ENCODE results near the gene TCL1B.

Gene TCL1B

DNA sequence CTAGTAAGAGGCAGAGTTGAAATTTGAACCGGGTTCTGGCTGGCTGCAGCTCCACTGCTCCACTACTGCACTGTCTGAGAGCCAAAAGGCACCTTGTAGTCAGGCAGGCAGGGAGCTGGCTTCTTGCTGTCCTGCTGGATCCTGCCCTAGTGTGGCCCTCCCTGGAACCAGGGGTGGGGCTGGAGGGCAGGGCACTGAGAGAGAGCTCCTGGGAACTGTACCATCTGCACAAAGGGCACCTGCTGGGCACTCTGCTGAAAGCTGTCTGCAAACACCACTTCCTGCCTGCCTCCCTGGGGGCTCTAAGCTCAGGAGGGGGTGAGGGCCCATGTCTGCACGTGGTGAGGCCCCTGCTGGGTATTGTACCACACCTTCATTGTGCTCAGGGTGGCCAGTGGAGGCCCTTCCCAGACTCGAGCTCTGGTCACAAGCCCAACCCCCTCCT lies 19.0 kb upstream of the TCL1B start:
- DNase-seq, result peak; percentile 96

DNA sequence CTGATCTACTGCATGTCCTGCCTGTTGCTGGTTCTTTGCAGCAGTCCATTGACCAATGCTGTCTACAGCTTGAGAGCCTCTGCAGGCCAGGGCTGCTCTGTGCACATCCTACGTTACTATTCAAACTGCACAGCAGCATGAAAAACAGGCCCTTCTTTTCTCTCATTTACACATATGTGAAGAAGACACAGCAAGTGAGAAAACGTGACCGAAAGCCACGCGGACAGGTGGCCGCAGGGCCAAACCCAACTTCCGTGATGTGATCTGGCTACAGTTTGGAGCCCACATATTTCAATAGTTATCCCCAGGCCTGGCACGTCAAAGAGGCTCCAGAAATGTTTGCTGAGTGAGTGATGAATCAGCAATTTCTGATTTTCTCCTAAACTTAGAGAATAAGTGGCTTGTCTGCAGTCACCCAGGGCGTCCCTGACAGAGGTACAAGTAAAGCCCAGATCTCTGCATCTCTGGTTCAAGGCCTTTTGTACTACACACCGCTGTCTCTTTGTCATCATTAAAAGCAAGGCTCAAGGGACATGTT lies 17.9 kb upstream of the TCL1B start:
- peak; percentile 19 for DNase-seq

DNA sequence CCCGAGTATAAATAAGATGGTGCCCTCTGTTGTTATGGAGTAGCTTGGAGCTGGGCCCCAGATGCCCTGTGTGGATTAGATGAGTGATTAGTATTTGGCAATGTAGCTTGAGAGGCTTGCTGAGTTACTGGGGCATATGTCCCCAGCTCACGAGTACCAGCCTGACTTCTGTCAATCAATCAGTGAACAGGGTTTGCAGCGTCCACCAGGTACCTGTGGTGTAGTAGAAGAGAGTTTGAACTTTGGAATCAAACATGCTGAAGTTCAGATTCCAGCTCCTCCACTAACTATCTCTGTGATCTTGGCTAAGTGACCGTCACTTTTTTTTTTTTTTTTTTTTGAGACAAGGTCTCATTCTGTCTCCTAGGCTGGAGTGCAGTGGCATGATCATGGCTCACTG lies 11.6 kb upstream of the TCL1B start:
- no peak for DNase-seq

DNA sequence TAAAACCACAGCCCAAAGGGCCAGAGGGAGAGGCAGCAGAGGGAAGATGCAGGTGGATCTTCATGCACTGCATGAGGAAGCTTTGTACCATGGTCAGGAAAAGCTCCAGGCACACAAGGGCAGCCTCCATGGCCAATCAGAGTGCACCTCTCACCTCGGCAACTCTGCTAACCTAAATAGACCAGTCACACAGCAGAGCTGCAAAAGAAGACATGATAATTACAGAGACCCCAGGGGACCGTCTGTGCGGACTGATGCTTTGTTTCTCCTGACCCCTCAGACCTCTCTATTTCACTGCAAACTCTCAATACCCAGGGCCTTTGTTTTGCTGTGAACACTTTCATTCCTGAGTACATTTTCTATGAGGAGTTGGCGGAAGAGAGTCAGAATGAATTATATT lies 10.7 kb upstream of the TCL1B start:
- peak; percentile 97 for DNase-seq

DNA sequence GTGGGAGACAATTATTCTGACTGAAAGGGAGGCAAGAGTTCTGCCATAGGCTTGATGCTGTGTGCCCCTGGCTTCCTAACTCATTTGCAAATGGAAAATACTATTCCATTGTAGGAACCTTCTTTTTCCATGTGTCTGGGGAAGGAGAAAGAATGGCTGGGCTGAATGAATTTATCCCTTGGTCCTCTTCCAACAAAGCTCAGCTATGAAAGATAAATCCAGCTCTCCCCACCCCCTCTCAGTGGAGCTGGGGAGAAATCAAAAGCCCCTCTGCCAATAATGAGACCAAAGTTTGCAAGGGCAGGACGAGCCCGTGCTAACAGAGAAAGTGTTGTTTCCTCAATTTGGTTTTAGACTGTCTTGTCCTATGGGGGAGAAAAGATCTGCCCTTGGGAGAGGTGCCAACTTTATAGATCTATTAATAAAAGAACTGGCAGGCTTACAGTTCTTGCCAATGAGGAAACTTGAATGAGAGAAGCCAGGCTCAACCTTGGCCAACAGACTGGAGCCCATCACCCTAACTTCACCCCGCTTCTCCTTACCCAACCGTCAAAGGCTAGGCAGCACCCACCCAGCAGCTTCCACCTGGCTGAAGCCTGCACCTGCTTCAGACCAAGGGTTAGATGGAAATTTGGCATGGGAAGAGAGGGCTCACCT lies 8.9 kb upstream of the TCL1B start:
- no peak for DNase-seq

DNA sequence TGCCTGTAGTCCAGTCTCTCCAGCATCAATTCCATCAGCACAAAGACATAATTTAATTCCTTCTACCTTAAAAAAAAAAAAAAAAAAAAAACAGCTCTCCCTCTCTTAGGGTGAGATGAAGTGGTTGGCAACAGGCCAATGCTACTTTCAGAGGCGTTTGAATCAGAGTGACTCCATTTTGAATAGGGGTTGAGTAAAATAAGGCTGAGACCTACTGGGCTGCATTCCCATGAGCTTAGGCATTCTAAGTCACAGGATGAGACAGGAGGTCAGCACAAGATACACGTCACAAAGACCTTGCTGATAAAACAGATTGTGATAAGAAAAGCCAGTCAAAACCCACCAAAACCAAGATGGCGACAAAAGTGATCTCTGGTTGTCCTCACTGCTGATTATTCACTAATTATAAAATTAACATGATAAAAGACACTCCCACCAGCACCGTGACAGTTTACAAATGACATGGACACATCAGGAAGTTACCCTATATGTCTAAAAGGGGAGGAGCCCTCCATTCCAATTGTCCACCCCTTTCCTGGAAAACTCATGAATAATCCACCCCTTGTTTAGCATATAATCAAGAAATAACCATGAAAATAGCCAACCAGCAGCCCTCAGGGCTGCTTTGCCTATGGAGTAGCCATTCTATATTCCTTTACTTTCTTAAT lies 6.9 kb upstream of the TCL1B start:
- DNase-seq, result peak; percentile 58

DNA sequence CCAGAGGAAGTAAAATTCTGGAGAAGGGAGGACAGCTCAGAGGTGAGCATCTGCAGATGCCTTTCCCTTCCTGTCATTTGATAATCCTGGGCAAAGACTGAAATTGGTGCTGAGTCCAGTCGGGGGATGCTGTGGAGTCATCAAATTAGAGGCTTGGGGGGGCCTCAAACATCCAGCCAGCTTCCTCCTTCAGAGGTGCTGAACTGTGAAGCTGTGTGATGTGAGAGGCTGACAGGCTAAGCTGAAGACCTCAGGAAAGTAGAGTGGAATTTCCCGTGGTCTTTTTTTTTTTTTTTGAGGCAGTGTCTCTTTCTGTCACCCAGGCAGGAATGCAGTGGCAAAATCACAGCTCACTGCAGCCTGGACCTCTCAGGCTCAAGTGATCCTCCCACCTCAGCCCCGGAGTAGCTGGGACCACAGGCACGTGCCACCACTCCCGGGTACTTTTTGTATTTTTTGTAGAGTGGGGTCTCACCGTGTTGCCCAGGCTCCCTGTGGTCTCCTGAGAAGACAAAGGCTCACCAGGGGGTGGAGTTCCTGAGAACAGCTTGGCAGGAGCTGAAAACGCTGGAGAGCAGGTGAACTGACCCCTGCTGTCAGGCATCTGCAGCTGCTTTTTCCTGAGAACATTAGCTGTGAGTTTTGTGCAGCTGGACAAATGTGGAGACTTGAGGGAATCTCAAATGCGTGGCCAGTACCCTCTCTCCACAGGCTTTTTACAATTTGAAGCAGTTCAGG lies 6.1 kb upstream of the TCL1B start:
- DNase-seq, result peak; percentile 92

DNA sequence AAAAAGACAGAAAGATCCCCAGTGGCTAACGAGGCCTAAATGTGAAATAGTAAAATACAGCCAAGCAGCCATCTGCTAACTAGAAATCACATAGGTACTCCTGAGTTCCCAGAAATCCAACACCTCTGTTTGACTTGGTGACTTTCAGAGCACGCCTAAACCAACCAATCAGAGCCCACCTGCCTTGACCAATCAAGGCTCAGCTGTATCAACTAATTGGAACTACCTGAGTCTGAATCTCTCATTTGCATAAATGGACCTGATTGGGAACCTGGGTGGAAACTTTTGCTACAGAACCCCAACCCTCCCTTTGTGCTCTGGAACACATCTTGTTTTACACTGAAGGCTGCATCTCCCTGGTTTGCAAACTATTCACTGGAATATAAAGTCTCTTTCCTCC lies 5.1 kb upstream of the TCL1B start:
- DNase-seq, result peak; percentile 69

DNA sequence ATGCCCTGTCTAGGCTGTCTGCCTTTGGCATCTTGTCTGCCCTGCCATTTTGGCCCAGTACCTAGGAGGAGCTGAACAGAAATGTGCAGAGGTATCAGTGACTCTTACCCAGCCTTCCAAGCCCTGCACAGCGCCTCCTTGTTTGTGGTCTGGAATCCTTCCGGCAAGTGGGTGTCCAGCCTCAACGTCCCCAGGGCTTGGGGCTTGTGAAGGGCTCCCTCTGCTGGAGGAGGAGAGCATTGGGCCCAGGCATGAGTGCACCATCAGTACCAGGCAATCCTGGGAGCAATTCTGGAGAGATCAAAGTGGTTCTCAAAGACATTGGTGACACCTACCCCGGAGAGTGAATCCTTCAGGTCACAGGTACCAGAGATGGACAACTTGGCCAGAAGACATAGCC lies 2.4 kb upstream of the TCL1B start:
- peak; percentile 71 for DNase-seq

DNA sequence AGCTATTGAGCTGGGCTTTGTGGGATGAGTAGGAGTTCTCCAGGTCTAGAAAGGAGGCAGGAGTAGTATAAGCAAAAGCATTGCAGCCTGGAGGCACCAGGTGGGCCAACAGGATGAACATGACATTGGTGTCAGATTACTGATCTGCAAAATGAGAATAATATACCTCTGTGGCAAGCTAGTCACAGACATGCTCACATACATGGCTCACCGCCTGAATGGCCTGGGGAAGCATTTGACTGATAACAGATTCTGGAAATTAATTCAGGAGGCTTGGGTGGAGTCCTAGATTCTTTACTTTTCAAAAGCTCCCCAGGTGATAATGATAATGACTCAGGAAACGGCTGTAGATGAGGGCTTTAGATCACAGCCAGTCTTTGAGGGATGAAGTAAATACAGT lies 709 bp downstream of the TCL1B start:
- peak; percentile 95 for DNase-seq

DNA sequence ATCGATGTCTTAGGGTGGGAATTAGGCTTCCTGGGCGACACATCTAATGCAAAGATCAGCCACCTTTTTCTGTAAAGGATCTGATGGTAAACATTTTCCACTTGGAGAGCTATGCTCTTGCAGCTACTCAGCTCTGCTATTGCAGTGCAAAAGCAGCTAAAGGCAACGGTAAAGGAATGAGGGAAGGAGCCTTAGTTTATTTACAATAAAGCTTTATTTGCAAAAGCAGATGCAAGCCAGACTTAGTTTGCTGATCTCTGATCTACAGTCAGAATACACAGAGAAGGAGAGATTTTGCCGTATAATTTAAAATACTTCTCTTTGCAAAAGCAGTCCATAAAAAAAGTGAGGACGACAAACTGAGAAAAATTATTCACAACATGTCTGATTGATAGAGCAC lies 3.2 kb downstream of the TCL1B start:
- DNase-seq, result no peak

DNA sequence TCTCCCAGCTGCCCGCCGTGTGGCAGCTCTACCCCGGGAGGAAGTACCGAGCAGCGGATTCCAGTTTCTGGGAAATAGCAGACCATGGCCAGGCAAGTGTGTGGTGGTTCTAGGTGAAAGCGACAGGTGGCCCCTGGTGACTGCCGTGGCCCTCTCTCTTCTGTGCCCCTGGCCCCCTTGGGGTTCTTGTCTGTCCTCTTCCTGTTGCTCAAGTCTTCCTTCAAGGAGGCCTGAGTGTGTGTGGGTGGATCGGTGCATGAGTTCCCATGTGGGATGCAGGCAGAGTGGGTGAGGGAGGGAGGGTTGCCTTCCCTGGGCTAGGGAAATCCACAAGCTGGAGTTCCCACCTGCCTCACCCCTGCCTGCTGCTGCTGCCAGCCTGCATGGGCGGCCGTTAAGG lies 4.6 kb downstream of the TCL1B start:
- DNase-seq, result no peak

DNA sequence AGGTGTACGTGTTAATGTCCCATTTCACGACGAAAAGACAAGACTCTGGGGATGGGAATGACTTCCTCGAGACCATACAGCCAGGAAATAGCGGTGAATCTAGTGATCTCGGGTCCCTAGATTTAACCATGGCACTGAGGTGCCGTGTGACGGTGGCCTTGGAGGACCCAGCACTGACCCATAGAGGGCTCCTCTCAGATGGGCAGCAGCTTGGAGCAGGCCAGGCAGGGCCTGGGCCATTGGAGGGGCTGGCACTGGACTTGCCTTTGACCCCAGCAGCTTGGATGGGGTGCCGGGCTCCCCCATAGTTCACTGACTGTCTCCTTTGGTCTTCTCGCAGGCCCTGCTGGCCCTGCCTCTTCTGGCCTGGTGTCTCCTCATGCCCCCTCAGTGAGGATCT lies 5.4 kb downstream of the TCL1B start:
- DNase-seq, result no peak

DNA sequence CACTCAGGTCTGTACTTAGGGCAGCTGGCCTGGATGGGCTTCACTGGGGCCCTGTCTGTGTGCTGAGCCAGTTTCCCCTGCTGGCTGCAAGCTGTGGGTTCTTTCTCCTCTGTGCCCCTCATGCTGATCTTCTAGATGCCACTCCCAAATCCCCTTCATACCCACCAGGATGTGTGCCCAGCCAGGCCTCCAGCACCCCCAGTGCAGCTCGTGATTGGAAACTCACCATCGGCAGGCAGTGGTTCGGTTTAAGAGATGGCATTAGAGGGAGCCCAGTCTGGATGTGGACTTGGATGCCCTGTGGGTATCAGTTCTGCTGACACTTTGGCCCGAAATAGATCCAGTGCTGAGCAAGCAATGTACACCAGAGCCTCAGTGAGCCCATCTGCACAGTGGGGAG lies 5.9 kb downstream of the TCL1B start:
- no peak for DNase-seq

DNA sequence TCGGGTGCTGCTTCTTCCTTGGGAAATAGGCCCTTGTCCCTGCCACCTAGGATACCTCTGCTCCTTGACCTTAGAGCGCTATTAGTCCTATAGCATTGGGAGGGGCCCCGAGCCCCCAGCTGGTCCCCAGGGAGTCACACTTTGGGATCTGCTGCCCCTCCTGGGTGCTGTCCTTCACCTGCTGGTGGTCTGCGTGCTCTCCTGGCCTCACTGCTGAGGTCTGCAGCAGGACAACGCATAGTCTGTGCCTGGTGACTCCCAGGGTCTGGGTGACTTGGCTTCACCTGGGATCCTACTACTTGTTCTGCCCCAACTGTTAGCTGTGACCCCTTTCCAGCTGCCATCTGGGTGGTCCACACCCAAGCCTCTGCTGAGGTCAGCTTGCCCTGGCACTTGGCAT lies 8.8 kb downstream of the TCL1B start:
- DNase-seq, result no peak

DNA sequence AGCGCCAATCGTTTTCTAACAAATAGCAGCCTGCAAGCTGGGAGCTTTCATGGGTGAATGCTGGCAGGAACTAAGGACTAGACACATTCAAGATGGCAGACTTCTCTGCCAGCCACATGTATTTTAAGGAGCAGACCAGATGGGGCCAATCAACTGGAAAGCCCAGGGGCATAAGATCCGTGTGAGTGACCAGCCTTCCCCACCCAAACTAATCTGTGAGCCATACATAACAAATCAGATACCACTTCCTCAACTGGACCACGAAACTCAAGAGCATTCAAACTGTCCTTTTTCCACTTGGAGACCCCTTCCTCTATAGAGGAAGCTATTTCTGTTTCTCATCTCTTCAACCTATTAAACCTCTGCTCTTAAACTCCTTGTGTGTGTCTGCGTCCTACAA lies 9.7 kb downstream of the TCL1B start:
- no peak for DNase-seq

DNA sequence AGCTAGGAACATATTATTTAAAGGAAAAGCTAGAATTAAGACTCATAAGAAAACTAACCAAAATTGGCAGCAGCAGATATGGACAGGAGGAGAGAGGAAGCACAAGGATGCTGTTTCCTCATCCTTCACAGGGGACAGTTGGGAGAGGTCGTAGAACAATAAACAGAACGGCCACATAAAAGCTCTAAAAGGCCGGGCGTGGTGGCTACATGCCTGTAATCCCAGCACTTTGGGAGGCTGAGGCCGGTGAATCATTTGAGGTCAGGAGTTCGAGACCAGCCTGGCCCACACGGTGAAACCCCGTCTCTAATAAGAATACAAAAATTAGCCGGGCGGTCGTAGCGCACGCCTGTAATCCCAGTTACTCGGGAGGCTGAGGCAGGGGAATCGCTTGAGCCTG lies 10.5 kb downstream of the TCL1B start:
- DNase-seq, result no peak

DNA sequence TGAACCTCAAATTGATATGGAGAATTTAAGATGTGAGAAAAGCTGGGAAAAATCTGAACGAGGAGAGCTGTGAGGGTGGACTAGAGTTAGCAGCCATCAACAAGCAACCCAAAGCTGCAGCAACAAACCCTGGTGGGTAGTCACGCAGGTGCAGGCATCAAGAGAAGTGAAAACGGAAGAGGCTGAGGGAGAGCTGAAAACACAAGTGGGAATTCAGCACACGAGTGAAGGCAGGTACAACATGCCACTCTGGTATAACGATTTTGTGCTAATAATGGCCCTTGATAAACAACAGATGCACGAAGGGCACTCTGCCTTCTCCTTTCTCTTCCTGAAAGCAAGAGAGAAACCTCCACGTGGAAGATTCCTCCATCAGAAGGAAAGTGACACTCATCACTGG lies 11.5 kb downstream of the TCL1B start:
- no peak for DNase-seq

DNA sequence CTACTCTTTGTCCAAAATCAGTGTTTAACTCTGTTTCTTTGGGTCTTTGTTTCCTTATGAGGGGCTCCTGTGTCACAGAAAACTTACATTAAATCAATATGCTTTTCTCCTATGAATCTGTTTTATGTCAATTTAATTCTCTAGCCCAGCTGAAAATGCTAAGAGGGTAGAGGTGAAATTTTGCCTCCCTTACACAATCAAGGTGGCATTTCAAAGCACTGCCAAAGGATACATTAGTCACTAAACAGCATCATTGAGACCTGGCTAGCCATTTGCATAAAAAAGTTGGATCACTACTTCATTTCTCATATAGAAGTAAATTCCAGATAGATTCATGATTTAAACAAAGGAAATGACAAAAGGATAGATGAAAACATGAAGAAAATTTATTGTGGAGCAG lies 12.1 kb downstream of the TCL1B start:
- no peak for DNase-seq

DNA sequence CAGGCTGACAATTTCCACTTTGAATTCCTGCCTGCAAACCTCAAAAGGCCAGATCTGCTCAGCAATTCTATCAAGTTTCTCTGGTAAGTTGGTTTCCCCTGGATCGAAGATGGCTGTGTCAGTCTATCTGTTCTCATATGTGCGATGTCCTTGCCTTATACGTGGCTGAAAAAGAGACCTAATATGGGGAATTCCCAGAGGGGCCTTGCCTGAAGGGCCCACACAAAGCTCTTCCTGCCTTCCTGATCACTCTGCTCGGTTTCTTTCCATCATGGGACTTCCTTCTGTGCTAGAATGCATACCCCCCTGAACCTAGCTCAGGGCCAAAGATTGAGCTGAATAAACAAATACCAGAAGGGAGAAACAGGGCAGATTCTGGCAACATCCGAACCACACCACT lies 13.2 kb downstream of the TCL1B start:
- no peak for DNase-seq

DNA sequence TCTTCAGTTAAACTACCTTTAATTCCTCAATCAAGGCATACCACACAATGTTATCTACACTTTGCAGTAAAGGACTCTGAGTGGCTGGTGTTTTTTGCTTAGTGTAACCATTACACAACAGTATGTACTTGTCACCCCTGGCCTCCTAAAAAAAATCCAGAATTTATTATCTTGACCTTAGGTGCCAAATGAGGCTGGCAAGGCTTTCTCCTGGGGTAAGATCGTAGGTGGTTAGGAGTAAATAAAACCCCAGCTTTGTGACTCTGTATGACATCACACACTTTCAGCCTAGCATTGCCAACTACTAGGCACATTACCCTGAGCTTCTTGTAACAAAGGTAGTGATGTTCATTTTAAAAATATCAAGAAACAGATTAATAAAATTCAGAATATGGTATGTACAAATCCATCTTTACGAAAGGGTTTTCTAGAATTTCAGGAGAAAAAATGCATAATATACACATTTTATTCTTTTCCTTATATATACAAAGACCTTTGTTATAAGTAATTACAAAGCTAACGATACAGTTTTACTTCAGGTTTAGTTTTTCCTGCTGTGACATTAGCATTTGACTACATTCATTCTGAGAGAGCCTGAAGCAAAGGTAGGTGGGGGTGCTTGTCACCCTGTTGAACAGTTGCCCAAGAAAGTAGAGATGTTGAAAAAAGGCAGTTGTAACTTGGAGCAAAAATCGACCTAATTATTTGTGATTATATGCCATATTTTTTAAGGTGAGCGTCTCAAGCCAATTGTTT lies 14.2 kb downstream of the TCL1B start:
- DNase-seq, result peak; percentile 41

DNA sequence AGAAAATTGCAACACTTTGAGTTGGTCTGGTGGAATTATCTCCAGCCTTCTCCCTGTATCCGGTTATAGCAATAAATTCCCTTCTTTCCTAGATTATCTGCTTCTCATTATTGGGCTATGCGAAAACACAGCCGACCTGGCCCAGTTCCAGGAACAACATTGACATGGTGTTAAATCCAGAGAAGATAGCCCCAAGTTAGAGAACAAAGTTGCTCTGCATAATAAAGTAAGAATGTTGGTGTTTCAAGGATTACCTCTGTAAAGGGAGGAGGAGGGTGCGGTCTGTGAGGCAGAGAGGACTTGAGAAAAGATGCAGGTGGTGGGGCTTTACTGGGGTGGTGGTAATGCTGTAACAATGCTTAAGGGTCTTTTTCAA lies 15.6 kb downstream of the TCL1B start:
- DNase-seq, result no peak

DNA sequence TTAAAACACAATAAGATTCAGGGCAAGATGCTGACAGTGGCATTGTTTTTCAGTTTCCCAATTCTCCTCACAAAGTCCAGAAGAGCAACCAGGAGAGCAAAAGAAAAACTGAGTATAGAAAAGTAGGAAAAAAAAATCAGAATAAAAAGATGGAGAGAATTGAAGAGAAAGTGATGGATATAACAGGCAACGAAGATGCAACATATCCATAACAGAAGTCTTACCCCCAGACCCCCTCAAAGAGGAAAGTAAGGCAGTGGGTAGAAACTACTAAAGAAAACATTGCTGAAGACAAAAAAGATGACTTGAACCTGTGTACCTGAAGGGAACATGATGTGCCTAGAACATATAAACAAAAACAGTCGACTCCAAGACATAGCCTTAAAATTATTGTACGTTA lies 17.1 kb downstream of the TCL1B start:
- DNase-seq, result no peak
